ENCODE results near the gene ADGRL4. TPM values are rescaled to one million over a fixed set of nuclear protein-coding genes. Genes with fewer than 3 reads are reported as not detected.

ADGRL4 gene
- total RNA-seq (ENCODE audit: low replicate concordance) = 13.1 and 30.1 TPM in 2 replicates

GRCh38 chr1:79006564-79006963 is at the start of gene ADGRL4:
TSS of gene ADGRL4 (minus strand) at chr1:79006730. CDS start at chr1:79006654, 76 bp downstream.

Measured in smooth muscle cell of the coronary artery (primary cell).